Neutrophil (primary cell): ENCODE measurements around the gene TNNT3.

Experiments used
- H3K27ac ChIP-seq: fragments of 200-600 bp; sonication (generic); 2 replicates; pipeline ENCODE4 v1.5.1; 2016; ENCODE audit warnings: mild to moderate bottlenecking, moderate library complexity
- H3K27me3 ChIP-seq: fragments of 200-600 bp; sonication (generic); 2 replicates; pipeline ENCODE4 v1.6.0; 2016; ENCODE audit warnings: mild to moderate bottlenecking
- H3K36me3 ChIP-seq: fragments of 200-600 bp; sonication (generic); 2 replicates; pipeline ENCODE4 v1.5.1; 2017
- H3K4me1 ChIP-seq, 2 experiments: fragments of 200-600 bp in 1 of 2; sonication (generic) in 1 of 2; 1 replicate in 1 of 2; 2 replicates in 1 of 2; pipeline versions ENCODE4 v1.5.1 to v1.6.1; 2013 to 2016; ENCODE audit warnings: low read depth in 1 of 2, low read length in 1 of 2, mild to moderate bottlenecking in 1 of 2, moderate library complexity in 1 of 2; ENCODE audit not compliant: control insufficient read depth in 1 of 2, insufficient read depth in 1 of 2
- H3K4me3 ChIP-seq, 2 experiments: fragments of 200-600 bp in 1 of 2; sonication (generic) in 1 of 2; 1 replicate in 1 of 2; 2 replicates in 1 of 2; pipeline ENCODE4 v1.5.1; 2013 to 2016; ENCODE audit warnings: low read depth in 1 of 2, low read length in 1 of 2, mild to moderate bottlenecking in 1 of 2, moderate library complexity in 1 of 2
- H3K9me3 ChIP-seq: fragments of 200-600 bp; sonication (generic); 2 replicates; pipeline ENCODE4 v1.5.1; 2016
- CTCF ChIP-seq: fragments of 200-600 bp; sonication (generic); IDR thresholded peaks from 2 replicates; pipeline ENCODE4 v1.5.1; 2016; ENCODE audit warnings: antibody characterized with exemption

Gene TNNT3

GRCh38 chr11:1967641-1968225 is 48.2 kb downstream of the TNNT3 start:
- Histone ChIP-seq H3K9me3 (no peaks in the 10 kb centered on the region), H3K27ac (no peak overlapping the region), H3K4me1 (no peaks in the 10 kb centered on the region), H3K27me3 (no peaks in the 10 kb centered on the region), H3K36me3 (no peaks in the 10 kb centered on the region), H3K4me3 (no peak overlapping the region)
- no peak for TF ChIP-seq CTCF

GRCh38 chr11:1968454-1969002 is 49.0 kb downstream of the TNNT3 start:
- H3K9me3 ChIP-seq = no peaks in the 10 kb centered on the region

GRCh38 chr11:1969035-1969434 is 49.5 kb downstream of the TNNT3 start:
- H3K4me1 ChIP-seq = no peaks in the 10 kb centered on the region
- TF ChIP-seq CTCF = no peak
- no peaks in the 10 kb centered on the region for H3K36me3 ChIP-seq
- H3K27ac ChIP-seq = no peak overlapping the region
- H3K9me3 ChIP-seq = no peaks in the 10 kb centered on the region
- no peak overlapping the region for H3K4me3 ChIP-seq
- no peaks in the 10 kb centered on the region for H3K27me3 ChIP-seq

More at GRCh38 chr11:1968454-1969002, 49.0 kb downstream of the TNNT3 start:
- no peak for TF ChIP-seq CTCF
- H3K27me3 ChIP-seq = no peaks in the 10 kb centered on the region
- H3K4me1 ChIP-seq = no peaks in the 10 kb centered on the region
- no peak overlapping the region for H3K27ac ChIP-seq
- no peaks in the 10 kb centered on the region for H3K36me3 ChIP-seq
- H3K4me3 ChIP-seq = no peak overlapping the region

GRCh38 chr11:1969776-1970175 is 50.3 kb downstream of the TNNT3 start:
- no peaks in the 10 kb centered on the region for H3K36me3 ChIP-seq
- H3K27ac ChIP-seq = no peak overlapping the region
- TF ChIP-seq CTCF = no peak

GRCh38 chr11:1970956-1971355 is 51.5 kb downstream of the TNNT3 start:
- Histone ChIP-seq H3K27me3 (no peaks in the 10 kb centered on the region), H3K4me3 (no peak overlapping the region), H3K36me3 (no peaks in the 10 kb centered on the region), H3K27ac (no peak overlapping the region), H3K4me1 (no peaks in the 10 kb centered on the region), H3K9me3 (no peaks in the 10 kb centered on the region)
- TF ChIP-seq CTCF = no peak

More at GRCh38 chr11:1969776-1970175, 50.3 kb downstream of the TNNT3 start:
- H3K4me3 ChIP-seq = no peak overlapping the region
- H3K27me3 ChIP-seq = no peaks in the 10 kb centered on the region
- H3K4me1 ChIP-seq = no peaks in the 10 kb centered on the region
- no peaks in the 10 kb centered on the region for H3K9me3 ChIP-seq
